HEK293 (cell line): ENCODE results near the gene C1orf185.

ENCODE experiments used
- CTCF ChIA-PET: fragments of 350-600 bp; formaldehyde crosslinking; extraction: SDS; loops from one replicate; lab custom pipeline; 2021; ENCODE audit warnings: antibody characterized with exemption; lab: Yijun Ruan, JAX
- POLR2A ChIA-PET: fragments of 300-600 bp; formaldehyde crosslinking; extraction: SDS; loops from one replicate; lab custom pipeline; 2020; ENCODE audit warnings: antibody characterized with exemption, inconsistent platforms; lab: Yijun Ruan, JAX
- H3K27ac ChIP-seq: fragments of 200-500 bp; sonication (Bioruptor generic); 2 replicates; pipeline ENCODE4 v1.5.1; 2014; ENCODE audit warnings: low read depth, low read length, control low read depth, inconsistent platforms; ENCODE audit errors: extremely low read depth
- H3K36me3 ChIP-seq, 2 experiments: fragments of 200-500 bp in 1 of 2; sonication (Bioruptor generic) in 1 of 2; 1 replicate in 1 of 2; 2 replicates in 1 of 2; pipeline ENCODE4 v1.5.1; 2014 to 2017; ENCODE audit warnings: inconsistent platforms in 2 of 2, low read length in 2 of 2; ENCODE audit not compliant: control insufficient read depth in 2 of 2, insufficient read depth in 1 of 2
- H3K4me1 ChIP-seq: fragments of 200-500 bp; sonication (Bioruptor generic); 2 replicates; pipeline ENCODE4 v1.5.1; 2014; ENCODE audit warnings: mild to moderate bottlenecking, low read length, inconsistent platforms; ENCODE audit not compliant: control insufficient read depth, insufficient read depth
- H3K4me3 ChIP-seq: 2 replicates; pipeline ENCODE4 v1.5.1; 2011; ENCODE audit warnings: low read depth, mild to moderate bottlenecking, control low read depth, low read length, moderate library complexity
- H3K9me3 ChIP-seq: fragments of 200-500 bp; sonication (Bioruptor generic); 2 replicates; pipeline ENCODE4 v1.5.1; 2014; ENCODE audit warnings: low read depth, low read length, inconsistent platforms; ENCODE audit not compliant: control insufficient read depth, insufficient read depth
- HOXD13 ChIP-seq: sonication (generic); formaldehyde crosslinking; IDR thresholded peaks from 2 replicates; pipeline ENCODE4 v1.8.0; 2022; ENCODE audit warnings: missing genetic modification reagents, borderline replicate concordance
- SCRT1 ChIP-seq: fragments of 450-650 bp; formaldehyde crosslinking; IDR thresholded peaks from 2 replicates; pipeline ENCODE4 v1.5.1; 2016; ENCODE audit warnings: missing biosample characterization, missing genetic modification characterization, borderline replicate concordance
- SP2 ChIP-seq: fragments of 450-650 bp; formaldehyde crosslinking; IDR thresholded peaks from 2 replicates; pipeline ENCODE4 v1.5.1; 2016; ENCODE audit warnings: missing biosample characterization, missing genetic modification characterization
- SP7 ChIP-seq: fragments of 450-650 bp; formaldehyde crosslinking; IDR thresholded peaks from 2 replicates; pipeline ENCODE4 v1.5.1; 2016; ENCODE audit warnings: missing biosample characterization, missing genetic modification characterization
- ZBTB10 ChIP-seq: fragments of 450-650 bp; formaldehyde crosslinking; IDR thresholded peaks from 2 replicates; pipeline ENCODE4 v1.5.1; 2016; ENCODE audit warnings: missing biosample characterization, missing genetic modification characterization
- ZBTB44 ChIP-seq: fragments of 450-650 bp; IDR thresholded peaks from 2 replicates; pipeline ENCODE4 v1.5.1; 2018; ENCODE audit warnings: missing biosample characterization, mild to moderate bottlenecking, missing genetic modification characterization
- ZBTB49 ChIP-seq: fragments of 450-650 bp; formaldehyde crosslinking; IDR thresholded peaks from 2 replicates; pipeline ENCODE4 v1.5.1; 2016; ENCODE audit warnings: missing biosample characterization, missing genetic modification characterization, low read depth
- ZFP69B ChIP-seq: fragments of 450-650 bp; formaldehyde crosslinking; IDR thresholded peaks from 2 replicates; pipeline ENCODE4 v1.5.1; 2016; ENCODE audit warnings: missing biosample characterization, missing genetic modification characterization
- ZNF133 ChIP-seq: fragments of 450-650 bp; formaldehyde crosslinking; IDR thresholded peaks from 2 replicates; pipeline ENCODE4 v1.5.1; 2016; ENCODE audit warnings: missing biosample characterization, missing genetic modification characterization
- ZNF146 ChIP-seq: fragments of 450-650 bp; formaldehyde crosslinking; IDR thresholded peaks from 2 replicates; pipeline ENCODE4 v1.5.1; 2016; ENCODE audit warnings: missing biosample characterization, missing genetic modification characterization
- ZNF2 ChIP-seq: fragments of 450-650 bp; formaldehyde crosslinking; IDR thresholded peaks from 2 replicates; pipeline ENCODE4 v1.5.1; 2016; ENCODE audit warnings: missing biosample characterization, missing genetic modification characterization
- ZNF221 ChIP-seq: fragments of 450-650 bp; formaldehyde crosslinking; IDR thresholded peaks from 2 replicates; pipeline ENCODE4 v1.5.1; 2017; ENCODE audit warnings: missing biosample characterization, missing genetic modification characterization, borderline replicate concordance
- ZNF24 ChIP-seq: fragments of 450-650 bp; formaldehyde crosslinking; IDR thresholded peaks from 2 replicates; pipeline ENCODE4 v1.5.1; 2016; ENCODE audit warnings: missing biosample characterization, missing genetic modification characterization
- ZNF280C ChIP-seq: fragments of 450-650 bp; formaldehyde crosslinking; IDR thresholded peaks from 2 replicates; pipeline ENCODE4 v1.5.1; 2016; ENCODE audit warnings: missing biosample characterization, missing genetic modification characterization
- ZNF292 ChIP-seq: fragments of 450-650 bp; formaldehyde crosslinking; IDR thresholded peaks from 2 replicates; pipeline ENCODE4 v1.5.1; 2016; ENCODE audit warnings: low read depth, missing biosample characterization, missing genetic modification characterization, borderline replicate concordance
- ZNF394 ChIP-seq: fragments of 450-650 bp; formaldehyde crosslinking; IDR thresholded peaks from 2 replicates; pipeline ENCODE4 v1.5.1; 2016; ENCODE audit warnings: missing biosample characterization, missing genetic modification characterization, mild to moderate bottlenecking, moderate library complexity, borderline replicate concordance
- ZNF423 ChIP-seq: fragments of 450-650 bp; formaldehyde crosslinking; IDR thresholded peaks from 2 replicates; pipeline ENCODE4 v1.5.1; 2016; ENCODE audit warnings: missing biosample characterization, missing genetic modification characterization
- ZNF560 ChIP-seq: fragments of 450-650 bp; formaldehyde crosslinking; IDR thresholded peaks from 2 replicates; pipeline ENCODE4 v1.5.1; 2017; ENCODE audit warnings: missing biosample characterization, missing genetic modification characterization, borderline replicate concordance
- ZNF571 ChIP-seq: fragments of 450-650 bp; formaldehyde crosslinking; IDR thresholded peaks from 2 replicates; pipeline ENCODE4 v1.5.0; 2017; ENCODE audit warnings: missing biosample characterization, missing genetic modification characterization
- ZNF626 ChIP-seq: fragments of 450-650 bp; sonication (Bioruptor Pico); formaldehyde crosslinking; IDR thresholded peaks from 2 replicates; pipeline ENCODE4 v1.5.1; 2018; ENCODE audit warnings: missing biosample characterization, missing genetic modification characterization, inconsistent platforms
- ZNF664 ChIP-seq: fragments of 450-650 bp; formaldehyde crosslinking; IDR thresholded peaks from 2 replicates; pipeline ENCODE4 v1.5.1; 2016; ENCODE audit warnings: missing biosample characterization, missing genetic modification characterization
- ZNF776 ChIP-seq: fragments of 450-650 bp; formaldehyde crosslinking; IDR thresholded peaks from 2 replicates; pipeline ENCODE4 v1.5.0; 2017; ENCODE audit warnings: missing biosample characterization, missing genetic modification characterization, borderline replicate concordance
- ZNF791 ChIP-seq: fragments of 450-650 bp; formaldehyde crosslinking; IDR thresholded peaks from 2 replicates; pipeline ENCODE4 v1.5.1; 2016; ENCODE audit warnings: missing biosample characterization, missing genetic modification characterization
- ZSCAN23 ChIP-seq: fragments of 450-650 bp; formaldehyde crosslinking; IDR thresholded peaks from 2 replicates; pipeline ENCODE4 v1.5.1; 2016; ENCODE audit warnings: missing biosample characterization, missing genetic modification characterization

Gene C1orf185

GRCh38 chr1:51168266-51168845, 66.3 kb downstream of the C1orf185 start:
- POLR2A ChIA-PET = no interaction called here
- Histone ChIP-seq H3K9me3 (no peaks in the 10 kb centered on the region), H3K4me1 (no peaks in the 10 kb centered on the region), H3K4me3 (no peak overlapping the region), H3K27ac (no peak overlapping the region), H3K36me3 (no peaks in the 10 kb centered on the region)
- TF ChIP-seq ZNF394 (0 out of 2 replicates have a peak, but pooled peaks have one; percentile 32), ZFP69B (no peak)
- CTCF ChIA-PET = interaction anchor here (0.6 to 0.7 kb wide), 3 partner anchors 226 to 423 kb away, joined by 3 read pairs; no protein-coding TSS in a partner anchor

- CTCF ChIA-PET = interaction anchor here (0.6 kb wide), 4 partner anchors 27 to 528 kb away, joined by 3 to 4 read pairs (median 3); no protein-coding TSS in a partner anchor
- POLR2A ChIA-PET = no interaction called here
Observed at GRCh38 chr1:51168936-51169335, 66.9 kb downstream of the C1orf185 start.

GRCh38 chr1:51170342-51170741, 68.3 kb downstream of the C1orf185 start:
- no peak overlapping the region for H3K4me3 ChIP-seq
- H3K27ac ChIP-seq = no peak overlapping the region
- ChIA-PET CTCF (no interaction called here), POLR2A (no interaction called here)
- no peaks in the 10 kb centered on the region for H3K4me1 ChIP-seq
- no peaks in the 10 kb centered on the region for H3K36me3 ChIP-seq
- no peaks in the 10 kb centered on the region for H3K9me3 ChIP-seq
- TF ChIP-seq ZBTB44 (tag by site-specific recombination) (no peak), ZNF664 (tag by site-specific recombination) (no peak), ZNF24 (tag by site-specific recombination) (no peak), ZNF571 (no peak), SP7 (tag by site-specific recombination) (no peak), ZBTB49 (tag by site-specific recombination) (no peak), ZNF560 (tag by site-specific recombination) (no peak), ZNF221 (tag by site-specific recombination) (no peak), ZNF776 (tag by site-specific recombination) (no peak)

More at GRCh38 chr1:51168936-51169335, 66.9 kb downstream of the C1orf185 start:
- H3K4me3 ChIP-seq = no peak overlapping the region
- TF ChIP-seq ZNF133 (tag by site-specific recombination) = no peak
- no peak for TF ChIP-seq ZNF626
- no peak for TF ChIP-seq ZNF571
- TF ChIP-seq ZNF2 (tag by site-specific recombination) = no peak
- no peak for TF ChIP-seq HOXD13 (CRISPR knock-in tag)
- no peak for TF ChIP-seq ZNF146 (tag by site-specific recombination)
- TF ChIP-seq SCRT1 (tag by site-specific recombination) = no peak
- TF ChIP-seq ZNF280C (tag by site-specific recombination) = no peak
- TF ChIP-seq ZSCAN23 = no peak
- no peak for TF ChIP-seq SP2 (tag by site-specific recombination)
- TF ChIP-seq ZNF791 (tag by site-specific recombination) = no peak
- no peak for TF ChIP-seq ZNF292 (tag by site-specific recombination)
- no peak for TF ChIP-seq ZNF423 (tag by site-specific recombination)
- TF ChIP-seq ZBTB10 (tag by site-specific recombination) = no peak
- no peaks in the 10 kb centered on the region for H3K4me1 ChIP-seq
- no peak overlapping the region for H3K27ac ChIP-seq
- H3K36me3 ChIP-seq = no peaks in the 10 kb centered on the region
- no peaks in the 10 kb centered on the region for H3K9me3 ChIP-seq
